ENCODE results near the gene BMX.

The BMX gene

DNA sequence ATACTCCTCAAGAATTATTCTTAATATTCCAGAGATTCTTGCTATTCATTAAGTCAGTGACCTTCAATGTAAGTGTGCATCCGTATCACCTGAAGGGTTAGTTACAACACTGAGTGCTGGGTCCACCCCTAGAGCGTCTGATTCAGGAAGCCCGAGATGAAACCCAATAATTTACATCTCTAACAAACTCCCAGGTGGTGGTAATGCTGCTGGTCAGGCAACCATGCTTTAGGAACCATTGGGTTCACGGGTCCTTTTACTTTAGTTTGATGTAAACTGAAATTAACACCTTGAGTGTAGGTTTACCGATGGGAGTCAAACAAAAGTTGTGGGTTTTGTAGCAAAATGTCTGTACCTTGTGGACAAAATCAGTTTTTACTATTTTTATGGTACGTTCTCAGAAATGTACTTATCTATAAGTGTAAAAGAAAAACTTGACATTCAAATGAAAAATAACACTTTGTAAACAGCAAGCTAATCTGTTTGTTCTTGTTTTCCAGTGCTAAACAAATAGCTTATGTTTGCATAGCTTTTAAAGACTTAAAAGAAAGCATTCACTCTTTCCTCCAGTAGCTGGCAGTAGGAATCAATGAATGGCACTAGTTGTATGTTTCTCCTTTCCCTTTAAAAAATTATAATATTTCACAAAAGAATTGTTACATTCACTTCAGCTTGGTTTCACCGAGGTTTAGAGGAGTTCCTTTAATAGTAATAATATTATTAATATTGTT is 67.4 kb downstream of the BMX start:
- H3K4me3 ChIP-seq (ENCODE audit: low read length in 2 of 2) = no peak overlapping the region
- no peaks in the 10 kb centered on the region for H3K36me3 ChIP-seq (ENCODE audit: control insufficient read depth in 2 of 2, insufficient read depth in 2 of 2, low read length in 2 of 2)
- H3K9me3 ChIP-seq (ENCODE audit: control insufficient read depth in 2 of 2, low read length in 2 of 2) = no peaks in the 10 kb centered on the region
- H3K4me1 ChIP-seq (ENCODE audit: control insufficient read depth, insufficient read depth, low read length) = no peaks in the 10 kb centered on the region
- no peak overlapping the region for H3K27ac ChIP-seq (ENCODE audit: low read length)
- peaks cover 0 to 14% of the 10 kb centered on the region in 2 donors for H3K27me3 ChIP-seq (ENCODE audit: control insufficient read depth in 1 of 2, insufficient read depth in 2 of 2, low read length in 2 of 2)
- H3K9ac ChIP-seq (ENCODE audit: low read length in 2 of 2) = no peak overlapping the region

DNA sequence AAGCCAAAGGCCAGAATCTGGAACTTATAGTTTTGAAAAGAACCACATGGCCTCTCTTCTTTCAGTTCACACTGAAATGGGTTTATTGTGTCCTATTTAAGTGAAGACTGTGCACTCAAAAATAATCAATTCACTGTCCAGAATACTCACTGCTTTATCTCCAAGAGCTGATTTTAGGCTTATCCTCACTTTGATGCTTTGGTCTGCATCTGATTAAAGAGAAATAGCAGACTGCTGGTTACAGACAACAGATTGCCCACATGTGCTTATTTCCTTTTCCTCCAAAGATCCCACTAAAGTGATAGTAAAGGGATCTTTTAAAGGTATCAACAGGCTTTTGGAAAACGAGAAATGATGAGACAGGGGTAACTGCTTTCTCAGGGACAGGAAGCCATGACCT is 69.5 kb downstream of the BMX start:
- Histone ChIP-seq H3K4me3 (ENCODE audit: low read length in 2 of 2) (no peak overlapping the region), H3K4me1 (ENCODE audit: control insufficient read depth, insufficient read depth, low read length) (no peaks in the 10 kb centered on the region), H3K9me3 (ENCODE audit: control insufficient read depth in 2 of 2, low read length in 2 of 2) (no peaks in the 10 kb centered on the region), H3K27ac (ENCODE audit: low read length) (no peak overlapping the region), H3K9ac (ENCODE audit: low read length in 2 of 2) (no peak overlapping the region), H3K27me3 (ENCODE audit: control insufficient read depth in 1 of 2, insufficient read depth in 2 of 2, low read length in 2 of 2) (peaks cover 0 to 14% of the 10 kb centered on the region in 2 donors), H3K36me3 (ENCODE audit: control insufficient read depth in 2 of 2, insufficient read depth in 2 of 2, low read length in 2 of 2) (no peaks in the 10 kb centered on the region)

DNA sequence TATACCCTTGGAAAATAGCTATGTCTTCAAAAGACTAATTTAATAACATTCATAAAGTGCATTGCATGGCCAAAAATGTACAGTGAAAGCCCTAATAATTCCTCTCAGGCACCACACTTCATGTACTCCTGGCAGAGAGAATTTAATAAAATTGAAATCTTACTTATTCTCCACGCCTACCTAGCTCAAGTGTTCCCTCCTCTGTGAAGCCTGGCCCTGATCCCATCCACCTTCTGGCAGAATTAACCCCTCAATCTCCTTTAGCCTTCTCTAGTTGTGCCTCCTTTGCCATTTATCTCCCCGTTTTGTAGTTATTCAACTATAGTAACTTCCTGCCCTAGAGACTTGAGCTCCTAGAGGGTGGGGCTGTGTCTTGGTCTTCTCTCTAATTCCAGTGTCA is 73.4 kb downstream of the BMX start:
- peaks cover 0 to 8% of the 10 kb centered on the region in 2 donors for H3K27me3 ChIP-seq (ENCODE audit: control insufficient read depth in 1 of 2, insufficient read depth in 2 of 2, low read length in 2 of 2)
- no peaks in the 10 kb centered on the region for H3K36me3 ChIP-seq (ENCODE audit: control insufficient read depth in 2 of 2, insufficient read depth in 2 of 2, low read length in 2 of 2)
- no peak overlapping the region for H3K4me3 ChIP-seq (ENCODE audit: low read length in 2 of 2)
- no peaks in the 10 kb centered on the region for H3K9me3 ChIP-seq (ENCODE audit: control insufficient read depth in 2 of 2, low read length in 2 of 2)
- H3K27ac ChIP-seq (ENCODE audit: low read length) = no peak overlapping the region
- H3K9ac ChIP-seq (ENCODE audit: low read length in 2 of 2) = no peak overlapping the region
- H3K4me1 ChIP-seq (ENCODE audit: control insufficient read depth, insufficient read depth, low read length) = no peaks in the 10 kb centered on the region

DNA sequence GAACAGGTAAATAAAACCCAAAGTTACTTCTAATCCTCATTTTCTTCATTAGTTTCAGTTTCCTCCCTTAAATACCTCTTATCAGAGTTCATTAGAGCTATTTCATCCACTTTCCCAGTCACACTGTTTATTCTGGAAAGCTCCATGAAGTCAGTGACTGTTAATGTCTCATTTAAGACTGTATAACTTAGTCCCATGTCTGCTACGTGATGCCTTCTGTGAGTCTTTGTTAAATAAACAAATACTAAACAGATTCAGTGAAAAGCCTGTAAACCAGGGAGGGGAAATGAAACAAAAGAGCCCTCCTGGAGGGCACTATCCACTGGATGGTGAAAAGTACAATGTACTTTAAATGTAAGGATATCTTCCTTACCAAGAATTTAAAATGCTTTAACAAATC is 75.4 kb downstream of the BMX start:
- Histone ChIP-seq H3K27me3 (ENCODE audit: control insufficient read depth in 1 of 2, insufficient read depth in 2 of 2, low read length in 2 of 2) (peaks cover 0 to 6% of the 10 kb centered on the region in 2 donors), H3K9ac (ENCODE audit: low read length in 2 of 2) (no peak overlapping the region), H3K9me3 (ENCODE audit: control insufficient read depth in 2 of 2, low read length in 2 of 2) (no peaks in the 10 kb centered on the region), H3K4me1 (ENCODE audit: control insufficient read depth, insufficient read depth, low read length) (no peaks in the 10 kb centered on the region), H3K4me3 (ENCODE audit: low read length in 2 of 2) (no peak overlapping the region), H3K27ac (ENCODE audit: low read length) (no peak overlapping the region), H3K36me3 (ENCODE audit: control insufficient read depth in 2 of 2, insufficient read depth in 2 of 2, low read length in 2 of 2) (no peaks in the 10 kb centered on the region)

DNA sequence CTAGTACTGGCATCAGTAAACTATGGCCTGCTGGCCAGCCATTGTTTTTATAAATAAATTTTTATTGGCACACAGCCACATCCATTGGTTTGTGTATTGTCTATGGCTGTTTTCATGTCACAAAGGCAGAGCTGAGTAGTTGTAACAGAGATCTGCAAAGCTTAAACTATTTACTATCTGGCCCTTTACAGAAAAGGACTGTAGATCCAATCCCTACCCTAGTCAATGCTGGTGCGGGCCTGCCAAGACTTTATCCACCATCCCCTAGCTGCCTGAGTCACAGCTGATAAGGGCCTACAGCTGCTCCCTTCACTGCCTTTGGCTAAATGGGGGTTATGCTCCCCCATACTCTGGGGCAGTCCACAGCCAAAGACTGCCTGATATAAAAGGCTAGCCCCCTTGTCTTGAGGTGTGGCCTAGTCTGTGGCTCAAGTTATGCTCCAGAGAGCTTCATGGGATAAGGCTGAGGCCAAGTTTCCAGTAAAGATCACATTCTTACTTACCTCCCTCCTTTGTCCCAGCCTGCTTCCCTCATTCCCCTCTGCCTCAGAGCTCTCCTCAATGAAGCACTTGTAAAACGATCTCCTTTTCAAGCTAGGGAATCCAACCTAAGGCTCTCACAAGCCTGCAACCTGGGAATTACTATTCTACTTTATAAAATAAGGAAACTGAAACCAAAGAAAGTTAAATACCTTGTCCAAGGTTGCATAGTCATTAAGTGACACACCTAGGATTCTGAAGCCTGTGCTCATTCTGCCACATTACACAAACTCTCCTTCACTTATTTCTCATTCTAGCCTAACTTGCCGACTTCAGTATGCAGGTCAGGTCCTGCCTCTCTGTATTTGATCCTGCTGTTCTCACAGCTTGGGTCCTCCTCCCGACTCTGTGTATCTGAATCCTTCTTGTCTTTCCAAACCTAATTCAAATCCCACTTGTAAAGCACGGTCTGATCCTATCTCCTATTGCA is 79.5 kb downstream of the BMX start:
- H3K9me3 ChIP-seq (ENCODE audit: control insufficient read depth in 2 of 2, low read length in 2 of 2) = no peaks in the 10 kb centered on the region
- no peak overlapping the region for H3K9ac ChIP-seq (ENCODE audit: low read length in 2 of 2)
- no peak overlapping the region for H3K4me3 ChIP-seq (ENCODE audit: low read length in 2 of 2)
- H3K36me3 ChIP-seq (ENCODE audit: control insufficient read depth in 2 of 2, insufficient read depth in 2 of 2, low read length in 2 of 2) = no peaks in the 10 kb centered on the region
- peaks cover 0 to 3% of the 10 kb centered on the region in 2 donors for H3K27me3 ChIP-seq (ENCODE audit: control insufficient read depth in 1 of 2, insufficient read depth in 2 of 2, low read length in 2 of 2)
- no peaks in the 10 kb centered on the region for H3K4me1 ChIP-seq (ENCODE audit: control insufficient read depth, insufficient read depth, low read length)
- H3K27ac ChIP-seq (ENCODE audit: low read length) = no peak overlapping the region

DNA sequence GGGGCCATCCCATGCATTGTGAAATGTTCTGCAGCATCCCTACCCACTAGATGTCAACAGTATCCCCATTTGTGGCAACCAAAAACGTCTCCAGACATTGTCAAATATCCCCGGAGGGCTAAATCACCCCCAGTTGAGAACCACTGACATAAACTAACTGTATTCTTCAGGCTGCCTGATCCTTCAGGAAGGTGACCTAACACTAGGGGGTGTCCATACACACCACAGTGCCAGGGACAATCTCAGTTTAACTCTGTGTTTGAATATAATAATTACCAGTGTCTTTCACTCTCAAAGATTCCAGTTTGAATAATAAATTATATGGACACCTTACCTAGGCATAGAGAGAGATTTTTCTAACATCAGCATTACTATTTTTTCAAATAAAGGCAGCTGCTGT is 93.8 kb downstream of the BMX start:
- H3K9me3 ChIP-seq (ENCODE audit: control insufficient read depth in 2 of 2, low read length in 2 of 2) = no peaks in the 10 kb centered on the region
- no peak overlapping the region for H3K27ac ChIP-seq (ENCODE audit: low read length)
- H3K4me3 ChIP-seq (ENCODE audit: low read length in 2 of 2) = no peak overlapping the region
- H3K27me3 ChIP-seq (ENCODE audit: control insufficient read depth in 1 of 2, insufficient read depth in 2 of 2, low read length in 2 of 2) = peaks cover 0 to 4% of the 10 kb centered on the region in 2 donors
- H3K4me1 ChIP-seq (ENCODE audit: control insufficient read depth, insufficient read depth, low read length) = no peaks in the 10 kb centered on the region
- H3K36me3 ChIP-seq (ENCODE audit: control insufficient read depth in 2 of 2, insufficient read depth in 2 of 2, low read length in 2 of 2) = no peaks in the 10 kb centered on the region
- no peak overlapping the region for H3K9ac ChIP-seq (ENCODE audit: low read length in 2 of 2)

DNA sequence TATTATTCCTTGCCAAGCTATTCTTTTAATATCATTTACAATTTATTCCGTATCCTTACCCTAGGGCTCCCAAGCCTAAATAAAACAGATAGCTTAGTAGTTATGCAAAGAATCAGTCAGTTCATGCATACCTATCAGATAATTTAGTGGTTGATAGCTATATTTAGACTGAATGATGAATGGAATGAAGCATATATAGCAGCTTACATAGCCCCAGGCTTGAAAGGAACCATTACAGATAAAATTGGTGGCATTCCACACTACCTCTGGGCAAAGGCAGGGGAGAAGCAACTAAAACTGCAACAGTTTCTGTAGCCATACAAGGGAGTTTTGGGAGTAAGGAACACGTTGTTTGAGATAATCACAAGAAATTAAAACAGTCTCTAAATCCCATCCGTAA is 97.4 kb downstream of the BMX start:
- H3K9me3 ChIP-seq (ENCODE audit: control insufficient read depth in 2 of 2, low read length in 2 of 2) = no peaks in the 10 kb centered on the region
- no peaks in the 10 kb centered on the region for H3K4me1 ChIP-seq (ENCODE audit: control insufficient read depth, insufficient read depth, low read length)
- no peak overlapping the region for H3K4me3 ChIP-seq (ENCODE audit: low read length in 2 of 2)
- H3K36me3 ChIP-seq (ENCODE audit: control insufficient read depth in 2 of 2, insufficient read depth in 2 of 2, low read length in 2 of 2) = no peaks in the 10 kb centered on the region
- H3K27ac ChIP-seq (ENCODE audit: low read length) = no peak overlapping the region
- H3K27me3 ChIP-seq (ENCODE audit: control insufficient read depth in 1 of 2, insufficient read depth in 2 of 2, low read length in 2 of 2) = peaks cover 0 to 4% of the 10 kb centered on the region in 2 donors
- H3K9ac ChIP-seq (ENCODE audit: low read length in 2 of 2) = no peak overlapping the region

GRCh38 chrX:15599461-15599860 is 98.9 kb downstream of the BMX start:
- H3K9ac ChIP-seq (ENCODE audit: low read length in 2 of 2) = no peak overlapping the region
- no peak overlapping the region for H3K27ac ChIP-seq (ENCODE audit: low read length)
- H3K27me3 ChIP-seq (ENCODE audit: control insufficient read depth in 1 of 2, insufficient read depth in 2 of 2, low read length in 2 of 2) = peaks cover 0 to 4% of the 10 kb centered on the region in 2 donors
- H3K9me3 ChIP-seq (ENCODE audit: control insufficient read depth in 2 of 2, low read length in 2 of 2) = no peaks in the 10 kb centered on the region
- H3K4me3 ChIP-seq (ENCODE audit: low read length in 2 of 2) = no peak overlapping the region
- H3K4me1 ChIP-seq (ENCODE audit: control insufficient read depth, insufficient read depth, low read length) = no peaks in the 10 kb centered on the region
- no peaks in the 10 kb centered on the region for H3K36me3 ChIP-seq (ENCODE audit: control insufficient read depth in 2 of 2, insufficient read depth in 2 of 2, low read length in 2 of 2)

- Histone ChIP-seq H3K27me3 (ENCODE audit: control insufficient read depth in 1 of 2, insufficient read depth in 2 of 2, low read length in 2 of 2) (peaks cover 0 to 4% of the 10 kb centered on the region in 2 donors), H3K4me1 (ENCODE audit: control insufficient read depth, insufficient read depth, low read length) (no peaks in the 10 kb centered on the region), H3K9me3 (ENCODE audit: control insufficient read depth in 2 of 2, low read length in 2 of 2) (no peaks in the 10 kb centered on the region), H3K27ac (ENCODE audit: low read length) (no peak overlapping the region), H3K9ac (ENCODE audit: low read length in 2 of 2) (no peak overlapping the region), H3K36me3 (ENCODE audit: control insufficient read depth in 2 of 2, insufficient read depth in 2 of 2, low read length in 2 of 2) (no peaks in the 10 kb centered on the region), H3K4me3 (ENCODE audit: low read length in 2 of 2) (no peak overlapping the region)
Observed at GRCh38 chrX:15600049-15600448, 99.4 kb downstream of the BMX start.

GRCh38 chrX:15600745-15601144 is 100.1 kb downstream of the BMX start, which contains the start of gene ACE2:
ACE2 (minus strand) TSS chrX:15600960; CDS start chrX:15600911, 49 bp downstream.
- H3K4me3 ChIP-seq (ENCODE audit: low read length in 2 of 2) = no peak within 1 kb of the TSS
- H3K4me1 ChIP-seq (ENCODE audit: control insufficient read depth, insufficient read depth, low read length) = no peaks in the 10 kb centered on the region
- no peaks in the 10 kb centered on the region for H3K36me3 ChIP-seq (ENCODE audit: control insufficient read depth in 2 of 2, insufficient read depth in 2 of 2, low read length in 2 of 2)
- H3K27ac ChIP-seq (ENCODE audit: low read length) = no peak within 1 kb of the TSS
- H3K9ac ChIP-seq (ENCODE audit: low read length in 2 of 2) = no peak within 1 kb of the TSS
- peaks cover 0 to 4% of the 10 kb centered on the region in 2 donors for H3K27me3 ChIP-seq (ENCODE audit: control insufficient read depth in 1 of 2, insufficient read depth in 2 of 2, low read length in 2 of 2)
- no peaks in the 10 kb centered on the region for H3K9me3 ChIP-seq (ENCODE audit: control insufficient read depth in 2 of 2, low read length in 2 of 2)
